EH (cell line): ENCODE data around the gene GALNT15.

Experiments used
- DNase-seq: peaks from one replicate; pipeline ENCODE4 v3.0.0-alpha.2; 2015; ENCODE audit warnings: low read depth

Gene GALNT15

GRCh38 chr3:16227566-16227965 is 53.1 kb downstream of the GALNT15 start:
- DNase-seq, result no peak

GRCh38 chr3:16229681-16230080 is 55.2 kb downstream of the GALNT15 start:
- DNase-seq, result no peak

- no peak for DNase-seq
These were observed 57.5 kb downstream of the GALNT15 start for GRCh38 chr3:16231983-16232382.

- DNase-seq, result no peak
These were observed 59.3 kb downstream of the GALNT15 start for GRCh38 chr3:16233806-16234205.

- DNase-seq, result no peak
These were observed 59.8 kb downstream of the GALNT15 start for GRCh38 chr3:16234281-16234680.

- no peak for DNase-seq
These were observed 61.7 kb downstream of the GALNT15 start for GRCh38 chr3:16236030-16236639.

DNA sequence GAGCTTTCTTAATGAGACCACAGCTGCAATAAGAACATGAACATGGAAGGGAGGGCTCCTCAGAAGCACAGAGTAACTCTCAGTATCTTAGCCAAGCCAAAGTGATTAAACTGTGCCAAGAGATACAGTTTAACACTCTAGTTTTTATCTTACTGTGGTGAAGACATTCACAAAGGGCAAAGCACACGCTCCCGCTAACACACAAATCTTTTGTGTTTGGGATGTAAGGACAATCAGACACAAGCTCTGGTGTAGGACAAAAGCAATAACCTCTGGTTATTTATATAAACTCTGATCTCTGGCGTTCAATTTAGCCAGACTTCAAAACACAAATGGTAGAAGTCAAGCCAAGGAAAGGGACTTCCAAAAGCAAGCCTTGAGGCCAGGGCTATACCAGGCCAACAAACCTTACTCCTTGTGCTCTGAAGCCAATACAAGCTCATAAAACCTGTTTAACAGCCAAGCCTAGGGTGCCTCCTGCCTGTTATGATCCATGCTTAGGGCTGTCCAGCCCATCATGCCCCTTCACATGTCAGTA is 62.4 kb downstream of the GALNT15 start:
- DNase-seq, result no peak

DNA sequence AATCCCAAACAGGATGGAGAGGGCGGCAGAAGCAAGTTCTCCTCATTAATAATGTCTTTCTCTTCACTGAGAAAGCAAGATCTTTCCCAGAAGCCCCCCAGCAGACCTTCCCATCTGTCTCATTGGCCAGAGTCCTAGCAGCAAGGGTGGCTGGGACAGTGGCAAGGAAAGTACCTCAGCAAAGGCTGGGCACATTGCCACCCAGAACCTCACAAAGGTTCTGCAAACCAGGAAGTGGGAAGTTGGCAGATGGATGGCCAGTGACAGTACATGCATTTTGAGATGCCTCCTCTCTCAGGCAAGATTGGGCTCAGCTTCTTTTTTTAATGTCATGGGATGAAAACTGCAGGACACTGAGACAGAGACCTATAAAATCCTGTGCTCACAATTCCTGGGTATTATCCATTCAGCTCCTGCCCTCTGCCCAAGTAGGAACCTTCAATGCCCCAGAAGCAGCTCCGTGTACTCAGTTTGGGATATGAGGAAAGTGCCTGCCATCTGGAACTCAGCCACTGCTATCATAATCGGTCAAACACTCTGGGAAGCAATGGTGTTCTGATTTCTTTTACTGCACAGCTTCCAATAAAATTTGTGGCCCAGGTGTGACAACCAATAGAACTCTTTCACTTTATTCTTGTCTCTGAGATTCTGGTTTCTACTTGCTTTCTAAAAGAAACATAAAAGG is 64.7 kb downstream of the GALNT15 start:
- DNase-seq, result peak; percentile 17

GRCh38 chr3:16239780-16240179 is 65.3 kb downstream of the GALNT15 start:
- peak; percentile 15 for DNase-seq

DNA sequence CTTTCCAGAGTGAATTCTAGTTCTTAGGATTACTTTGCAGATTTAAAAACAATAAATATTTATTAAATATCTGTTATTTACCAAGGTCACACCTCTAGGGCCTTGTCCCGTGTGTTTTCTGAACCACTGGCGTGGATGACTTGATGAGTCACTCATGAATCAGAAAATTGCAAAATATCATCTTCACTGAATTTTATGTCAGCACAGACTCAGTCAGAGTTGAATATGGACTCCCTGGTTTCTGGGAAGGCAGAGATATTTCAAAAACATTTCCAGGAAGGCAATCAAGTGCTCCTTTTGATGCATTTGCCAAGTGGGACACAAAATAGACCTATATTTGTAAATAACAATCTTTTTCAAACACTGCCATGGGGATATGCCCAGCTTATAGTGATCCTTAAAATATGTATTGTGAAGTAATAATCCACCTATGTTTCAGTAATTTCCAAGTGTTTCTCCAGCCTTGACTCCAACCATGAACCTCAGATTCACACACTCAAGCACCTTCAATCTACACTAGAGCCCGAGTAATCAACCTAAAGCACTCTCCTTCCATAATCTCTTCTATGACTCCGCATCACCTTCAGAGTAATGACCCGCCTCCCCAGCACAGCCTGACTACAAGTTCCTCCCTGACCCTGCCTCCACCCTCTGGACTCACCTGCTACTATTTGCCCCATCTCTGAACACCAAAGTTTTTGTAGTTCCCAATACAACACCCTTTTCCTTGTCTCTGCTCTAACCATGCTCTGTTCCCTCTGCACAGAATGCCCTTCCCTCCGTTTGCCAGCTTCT is 65.9 kb downstream of the GALNT15 start:
- peak; percentile 72 for DNase-seq

DNA sequence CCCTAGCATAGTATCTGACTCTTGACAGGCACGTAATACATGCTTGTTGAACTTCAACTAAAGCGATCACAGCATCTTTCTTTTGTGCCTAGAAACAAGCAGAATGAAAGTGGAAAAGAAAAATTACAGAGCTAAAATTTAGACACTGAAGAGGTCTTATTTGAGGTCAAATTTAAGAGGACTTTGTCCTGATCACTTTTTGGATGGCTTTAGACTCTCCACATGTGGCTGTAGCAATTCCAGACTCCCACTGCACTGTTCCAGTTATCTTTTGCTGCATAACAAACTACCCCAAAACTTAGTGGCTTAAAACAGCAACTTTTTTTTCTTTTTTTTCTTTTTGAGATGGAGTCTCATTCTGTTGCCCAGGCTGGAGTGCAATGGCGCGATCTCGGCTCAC is 66.7 kb downstream of the GALNT15 start:
- DNase-seq, result no peak

DNA sequence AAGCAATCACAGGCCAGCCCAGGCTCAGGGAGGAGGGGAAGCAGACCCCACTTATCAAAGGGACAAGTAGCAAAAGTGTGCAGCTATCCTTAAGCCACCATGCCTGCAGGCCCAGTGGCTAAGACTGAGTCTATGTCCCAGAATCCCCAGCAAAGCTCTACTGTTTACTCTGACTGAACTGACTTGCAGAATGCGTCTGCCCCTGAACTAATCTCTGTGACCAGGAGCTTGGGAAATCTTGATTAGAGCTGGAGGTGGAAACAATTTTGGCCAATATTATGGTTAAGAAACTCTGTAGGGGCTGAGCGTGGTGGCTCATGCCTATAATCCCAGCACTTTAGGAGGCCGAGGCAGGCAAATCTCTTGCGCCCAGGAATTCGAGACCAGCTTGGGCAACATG is 67.7 kb downstream of the GALNT15 start:
- no peak for DNase-seq

GRCh38 chr3:16243706-16244490 is 69.4 kb downstream of the GALNT15 start:
- DNase-seq, result peak; percentile 72

- no peak for DNase-seq
These were observed 71.1 kb downstream of the GALNT15 start for GRCh38 chr3:16245609-16246008.

DNA sequence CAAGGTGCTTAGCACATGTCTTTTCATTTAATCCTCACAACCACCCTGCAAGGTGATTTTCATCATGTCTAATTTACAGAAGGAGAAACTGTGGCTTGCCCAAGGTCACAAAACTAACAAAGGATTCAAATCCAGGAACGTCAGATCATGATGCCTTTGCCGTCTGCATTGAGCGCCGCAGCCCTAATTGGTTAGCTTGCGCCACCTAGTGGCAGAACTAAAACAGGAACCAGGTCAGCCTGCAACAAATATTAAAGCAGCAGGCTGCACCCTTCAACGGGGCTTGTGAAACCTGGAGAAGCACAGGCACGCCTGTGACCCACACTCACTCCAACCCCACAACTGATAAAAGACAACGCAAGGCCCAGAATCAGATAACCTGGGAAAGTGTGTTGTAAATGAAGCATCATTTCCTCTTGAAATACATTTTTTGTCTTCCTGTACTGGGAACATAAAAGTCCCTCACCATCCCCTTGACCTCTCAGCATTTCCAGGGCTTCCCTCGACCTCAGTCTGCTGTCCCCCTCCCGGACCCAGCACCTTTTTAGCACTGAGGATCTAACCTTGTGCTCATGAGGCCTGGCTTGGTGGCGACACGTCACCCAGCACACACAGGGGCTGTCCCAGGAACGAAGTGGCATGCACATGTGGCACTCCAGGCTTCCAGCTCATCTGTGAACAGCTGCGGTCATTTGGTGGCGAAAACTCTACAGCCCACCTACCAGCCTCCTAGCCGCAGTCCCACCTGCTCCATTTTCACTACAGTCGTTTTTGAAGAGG is 73.0 kb downstream of the GALNT15 start:
- DNase-seq, result peak; percentile 83

DNA sequence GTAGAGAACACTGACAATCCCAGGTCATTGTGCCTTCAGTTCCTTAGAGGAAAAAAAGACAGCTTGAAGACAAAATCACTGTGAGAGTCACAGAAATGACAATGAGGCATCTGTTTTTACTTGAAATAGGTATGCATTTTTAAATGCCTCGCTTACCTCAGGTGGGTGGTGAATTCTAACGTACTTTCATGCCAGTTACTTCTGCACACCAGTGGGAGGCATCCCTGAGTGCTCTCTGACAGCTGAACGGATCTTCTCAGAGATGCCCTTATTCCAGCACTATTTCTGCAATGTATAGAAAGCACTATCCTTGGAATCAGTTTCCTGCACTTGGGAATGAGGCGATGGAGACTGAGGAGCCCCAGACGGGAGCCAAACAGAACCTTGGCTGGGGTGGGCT is 74.1 kb downstream of the GALNT15 start:
- no peak for DNase-seq

- peak; percentile 47 for DNase-seq
These were observed 74.9 kb downstream of the GALNT15 start for GRCh38 chr3:16249336-16249735.

- DNase-seq, result no peak
These were observed 75.4 kb downstream of the GALNT15 start for GRCh38 chr3:16249886-16250285.

DNA sequence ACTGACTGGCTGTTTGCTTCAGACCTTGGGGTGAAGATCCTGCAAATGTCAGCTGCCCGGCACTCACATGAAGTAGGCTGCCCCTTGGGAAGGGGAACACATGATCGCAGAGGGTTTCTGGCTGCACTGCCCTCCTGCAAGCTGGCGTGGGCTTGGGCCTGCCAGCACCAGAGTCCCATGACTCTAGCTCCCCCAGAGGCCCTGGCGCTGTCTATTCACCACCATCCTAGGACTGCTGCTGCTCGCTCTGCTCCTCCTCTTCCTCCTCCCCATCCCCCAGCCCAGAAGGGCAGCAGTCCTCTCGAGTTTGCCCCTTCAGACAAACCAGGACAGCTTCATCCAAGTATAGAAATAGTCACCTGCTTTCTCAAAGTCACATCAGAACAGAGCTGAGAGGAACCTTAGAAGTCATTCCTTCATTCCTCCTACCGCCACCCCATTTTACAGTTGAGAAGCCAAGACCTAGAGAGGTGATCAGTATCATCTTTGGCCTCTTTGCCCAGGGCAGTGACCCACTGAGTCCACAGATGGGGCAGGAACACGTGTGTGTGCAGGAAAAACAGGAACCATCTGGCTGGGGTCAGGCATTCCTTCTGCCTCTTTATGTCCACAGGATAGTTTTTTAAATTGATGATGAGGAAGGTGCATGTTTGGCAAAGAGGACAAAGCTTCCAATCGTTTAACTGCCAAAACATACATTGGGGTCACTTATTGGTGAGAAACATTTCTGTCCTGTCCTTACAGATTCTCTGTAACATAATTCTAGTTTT is 77.0 kb downstream of the GALNT15 start:
- no peak for DNase-seq

DNA sequence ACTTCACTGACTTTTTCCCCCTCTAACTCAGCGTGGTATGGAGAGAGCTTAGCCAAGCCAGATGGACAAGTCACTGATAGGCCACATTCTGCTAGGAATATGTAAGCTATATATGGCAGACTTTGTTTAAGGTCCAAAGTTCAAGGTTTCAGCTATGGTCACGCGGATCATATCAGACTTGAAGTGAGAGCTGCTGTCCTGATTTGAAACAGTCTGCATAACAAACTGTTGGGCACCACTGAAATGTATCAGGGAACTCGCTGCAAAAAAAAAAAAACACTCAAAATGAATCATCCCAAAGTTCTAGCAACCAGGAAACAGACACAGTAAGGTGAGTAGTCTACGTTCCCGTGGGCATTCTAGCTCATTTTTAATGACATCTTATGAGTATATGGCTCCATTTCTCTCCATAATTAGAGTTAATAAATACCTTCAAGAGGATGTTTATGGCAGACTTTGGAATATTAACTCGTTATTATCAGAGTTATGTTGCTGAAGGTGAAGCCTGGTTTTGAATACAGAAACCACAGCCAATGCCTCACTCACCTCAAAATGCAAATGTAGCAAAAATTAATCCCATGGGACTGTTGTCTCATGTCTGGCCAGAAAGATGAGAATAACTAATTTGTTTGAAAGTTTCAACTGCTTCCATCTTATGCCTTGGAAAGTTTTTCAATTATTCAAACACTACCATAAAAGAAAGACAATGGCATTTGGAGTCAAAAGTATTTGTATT is 77.9 kb downstream of the GALNT15 start:
- no peak for DNase-seq
